ENCODE data around the gene RTCA. TPM values are rescaled to one million over a fixed set of nuclear protein-coding genes. Genes with fewer than 3 reads are reported as not detected.
A peak's percentile ranks its signal among the peaks of the same experiment; 100 is the strongest.

The RTCA gene
- total RNA-seq, 2 experiments from 2014 or later, result 62.1 to 67.1 TPM

GRCh38 chr1:100277866-100278265, 11.8 kb downstream of the RTCA start:
- Mint-ChIP-seq H3K36me3 (ENCODE audit: low read depth) (peaks cover 95% of the 10 kb centered on the region), H3K27me3 (no peaks in the 10 kb centered on the region), H3K4me1 (ENCODE audit: low read depth) (peaks cover 59% of the 10 kb centered on the region), H3K9me3 (no peaks in the 10 kb centered on the region), H3K4me3 (no peak overlapping the region), H3K27ac (no peak overlapping the region)
- peak; percentile 34 for TF ChIP-seq CTCF (IDR thresholded peaks at IDR 0.05)
- H3K36me3 ChIP-seq (ENCODE audit: insufficient read depth, low read length), result peaks cover 93% of the 10 kb centered on the region
- intact Hi-C loops (cut with DNase I, micrococcal nuclease), result loop anchor here in 1 of 2 experiments (2.0 kb wide), 1 partner anchor 181 kb away; no protein-coding TSS in a partner anchor
- ATAC-seq (ENCODE audit: poor library complexity), result peak; percentile 90
- POLR2A ChIA-PET, result interaction anchor here (1.4 to 1.5 kb wide), 2 partner anchors 166 to 178 kb away, joined by 3 read pairs; no protein-coding TSS in a partner anchor
- H3K27me3 ChIP-seq (ENCODE audit: control insufficient read depth in 1 of 2, insufficient read depth in 2 of 2, low read length in 2 of 2), result no peaks in the 10 kb centered on the region
- peak in 8 of 14 experiments; percentile 6 to 62 (median 29) for DNase-seq
- H3K27ac ChIP-seq (ENCODE audit: low read depth in 1 of 2, low read length in 2 of 2), result no peak overlapping the region
- no peak overlapping the region for H3K4me3 ChIP-seq (ENCODE audit: low read length)
- CTCF ChIA-PET, result no interaction called here
- H3K4me1 ChIP-seq (ENCODE audit: insufficient read depth, low read length), result no peaks in the 10 kb centered on the region
- no peaks in the 10 kb centered on the region for H3K9me3 ChIP-seq (ENCODE audit: control insufficient read depth in 1 of 2, insufficient read depth in 1 of 2, low read length in 2 of 2)

GRCh38 chr1:100279358-100279923, 13.4 kb downstream of the RTCA start:
- no peak overlapping the region for H3K27ac ChIP-seq (ENCODE audit: low read depth in 1 of 2, low read length in 2 of 2)
- H3K27me3 ChIP-seq (ENCODE audit: control insufficient read depth in 1 of 2, insufficient read depth in 2 of 2, low read length in 2 of 2), result no peaks in the 10 kb centered on the region
- Mint-ChIP-seq H3K4me1 (ENCODE audit: low read depth) (peaks cover 46% of the 10 kb centered on the region), H3K36me3 (ENCODE audit: low read depth) (peaks cover 93% of the 10 kb centered on the region), H3K4me3 (no peak overlapping the region), H3K9me3 (no peaks in the 10 kb centered on the region), H3K27me3 (no peaks in the 10 kb centered on the region), H3K27ac (no peak overlapping the region)
- DNase-seq (no peak), ATAC-seq (ENCODE audit: poor library complexity) (no peak)
- peaks cover 92% of the 10 kb centered on the region for H3K36me3 ChIP-seq (ENCODE audit: insufficient read depth, low read length)
- intact Hi-C loops (cut with DNase I, micrococcal nuclease), result loop anchor here in 1 of 2 experiments (2.0 kb wide), 1 partner anchor 179 kb away; no protein-coding TSS in a partner anchor
- POLR2A ChIA-PET, result interaction anchor here (1.4 kb wide), 1 partner anchor 165 kb away, joined by 3 read pairs; no protein-coding TSS in a partner anchor
- no peaks in the 10 kb centered on the region for H3K9me3 ChIP-seq (ENCODE audit: control insufficient read depth in 1 of 2, insufficient read depth in 1 of 2, low read length in 2 of 2)
- TF ChIP-seq CTCF (IDR thresholded peaks at IDR 0.05), result no peak
- no peaks in the 10 kb centered on the region for H3K4me1 ChIP-seq (ENCODE audit: insufficient read depth, low read length)
- CTCF ChIA-PET, result interaction anchor here (0.5 to 1.1 kb wide), 2 partner anchors 80 to 180 kb away, joined by 3 read pairs; no protein-coding TSS in a partner anchor
- no peak overlapping the region for H3K4me3 ChIP-seq (ENCODE audit: low read length)

GRCh38 chr1:100279954-100280682, 14.1 kb downstream of the RTCA start:
- H3K27ac ChIP-seq (ENCODE audit: low read depth in 1 of 2, low read length in 2 of 2), result no peak overlapping the region
- intact Hi-C loops (cut with DNase I, micrococcal nuclease), result loop anchor here in 1 of 2 experiments (2.0 kb wide), 1 partner anchor 179 kb away; no protein-coding TSS in a partner anchor
- no peaks in the 10 kb centered on the region for H3K9me3 ChIP-seq (ENCODE audit: control insufficient read depth in 1 of 2, insufficient read depth in 1 of 2, low read length in 2 of 2)
- H3K4me3 ChIP-seq (ENCODE audit: low read length), result no peak overlapping the region
- Mint-ChIP-seq H3K27me3 (no peaks in the 10 kb centered on the region), H3K4me1 (ENCODE audit: low read depth) (peaks cover 40% of the 10 kb centered on the region), H3K36me3 (ENCODE audit: low read depth) (peaks cover 93% of the 10 kb centered on the region), H3K4me3 (no peak overlapping the region), H3K9me3 (no peaks in the 10 kb centered on the region), H3K27ac (no peak overlapping the region)
- no peaks in the 10 kb centered on the region for H3K27me3 ChIP-seq (ENCODE audit: control insufficient read depth in 1 of 2, insufficient read depth in 2 of 2, low read length in 2 of 2)
- H3K4me1 ChIP-seq (ENCODE audit: insufficient read depth, low read length), result no peaks in the 10 kb centered on the region
- no peak for DNase-seq
- no peak for TF ChIP-seq CTCF (IDR thresholded peaks at IDR 0.05)
- no peak for ATAC-seq (ENCODE audit: poor library complexity)
- CTCF ChIA-PET, result interaction anchor here (0.5 kb wide), 1 partner anchor 80 kb away, joined by 3 read pairs; no protein-coding TSS in a partner anchor
- POLR2A ChIA-PET, result interaction anchor here (0.9 kb wide), 1 partner anchor 76 kb away, joined by 4 read pairs; no protein-coding TSS in a partner anchor
- peaks cover 92% of the 10 kb centered on the region for H3K36me3 ChIP-seq (ENCODE audit: insufficient read depth, low read length)

All from CD4-positive, alpha-beta T cell (primary cell).